ENCODE results near the gene REG4. TPM values are rescaled to one million over a fixed set of nuclear protein-coding genes. Genes with fewer than 3 reads are reported as not detected.

Gene REG4
- total RNA-seq, 4 donors from 2014 or later, result 27.2 to 559 (median 132) TPM

GRCh38 chr1:119745034-119745433 lies 66.2 kb downstream of the REG4 start:
- Histone ChIP-seq H3K27ac (peak overlapping the region in 1 of 4 donors; percentile 5), H3K36me3 (no peaks in the 10 kb centered on the region), H3K9me3 (no peaks in the 10 kb centered on the region), H3K4me1 (no peaks in the 10 kb centered on the region), H3K4me3 (no peak overlapping the region), H3K27me3 (no peaks in the 10 kb centered on the region)
- TF ChIP-seq POLR2A (IDR thresholded peaks at IDR 0.05), result no peak
- TF ChIP-seq CTCF (IDR thresholded peaks at IDR 0.05), result no peak
- DNase-seq, result no peak

- DNase-seq, result no peak
- no peak for TF ChIP-seq CTCF (IDR thresholded peaks at IDR 0.05)
- no peak for TF ChIP-seq POLR2A (IDR thresholded peaks at IDR 0.05)
- Histone ChIP-seq H3K36me3 (no peaks in the 10 kb centered on the region), H3K27me3 (no peaks in the 10 kb centered on the region), H3K9me3 (no peaks in the 10 kb centered on the region), H3K4me3 (no peak overlapping the region), H3K4me1 (no peaks in the 10 kb centered on the region), H3K27ac (peak overlapping the region in 1 of 4 donors; percentile 5)
These were observed 66.7 kb downstream of the REG4 start for GRCh38 chr1:119744598-119744942.

Other genes starting within 250 kb of the REG4 start
- 1 to 10 TPM; 4.4 to 6.3 (median 5.0) TPM for gene ZNF697, start 163.2 kb downstream of the REG4 start, total RNA-seq
- 10 to 100 TPM in 1 of 4 donors, 1 to 10 TPM in 3; 2.8 to 19.0 (median 4.3) TPM for gene PHGDH, start 99.5 kb downstream of the REG4 start, total RNA-seq
- 1,000 to 10,000 TPM in 1 of 4 donors, 100 to 1,000 TPM in 1, 10 to 100 TPM in 2; 10.9 to 1,165 (median 71.0) TPM for gene HMGCS2, start 42.6 kb downstream of the REG4 start, total RNA-seq
- not detected for gene ADAM30, start 85.1 kb upstream of the REG4 start, total RNA-seq